ENCODE data around the gene LRP3. TPM values are rescaled to one million over a fixed set of nuclear protein-coding genes. Genes with fewer than 3 reads are reported as not detected.

Gene LRP3
- total RNA-seq, 1 donor from 2014 or later = 49.6 TPM

DNA sequence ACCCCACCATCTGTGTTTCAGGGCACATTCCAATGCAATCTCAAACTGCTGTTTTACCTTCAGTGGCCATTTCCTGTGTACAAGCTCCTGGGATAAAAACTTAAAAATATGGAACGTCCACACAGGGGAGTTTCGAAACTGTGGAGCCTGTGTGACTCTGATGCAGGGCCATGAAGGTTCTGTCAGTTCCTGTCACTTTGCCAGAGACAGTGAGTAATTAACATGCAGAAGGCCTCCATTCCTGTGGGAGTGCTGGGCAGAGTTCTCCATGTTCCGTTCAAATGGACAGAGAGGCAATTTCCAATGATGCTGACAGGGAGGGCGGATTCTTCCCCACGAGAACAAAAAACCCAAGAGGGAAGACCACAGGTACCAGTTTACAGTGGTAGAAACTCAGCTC, 37.8 kb upstream of the LRP3 start:
- Mint-ChIP-seq H3K4me3 (no peak overlapping the region), H3K9me3 (no peaks in the 10 kb centered on the region), H3K27ac (no peak overlapping the region), H3K4me1 (ENCODE audit: unreplicated experiment) (no peaks in the 10 kb centered on the region), H3K36me3 (no peaks in the 10 kb centered on the region), H3K27me3 (no peaks in the 10 kb centered on the region)
- TF ChIP-seq CTCF (conservative IDR thresholded peaks at IDR 0.05) = no peak
- DNase-seq (ENCODE audit: extremely low spot score, unreplicated experiment) = no peak

DNA sequence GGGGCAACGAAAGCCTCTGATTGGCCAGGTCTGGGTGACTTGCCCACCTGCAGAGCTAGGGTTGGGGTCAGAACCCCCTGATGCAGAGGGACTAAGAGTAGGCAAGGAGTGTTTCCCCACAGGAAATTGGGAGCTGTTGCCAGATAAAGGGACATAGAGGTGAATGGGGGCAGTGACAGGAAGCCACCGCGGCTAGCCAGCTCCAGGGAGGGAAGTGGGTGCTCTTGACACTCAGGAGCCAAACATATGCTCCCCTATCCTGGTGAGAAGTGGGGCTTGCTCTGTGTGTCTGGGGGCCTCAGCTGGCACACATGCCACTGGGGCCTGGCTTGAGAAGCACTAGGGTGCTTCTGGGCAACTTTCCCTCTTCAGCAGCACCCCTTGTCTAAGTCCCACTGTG, 36.2 kb upstream of the LRP3 start:
- TF ChIP-seq CTCF (conservative IDR thresholded peaks at IDR 0.05) = no peak
- Mint-ChIP-seq H3K4me3 (no peak overlapping the region), H3K27me3 (no peaks in the 10 kb centered on the region), H3K27ac (no peak overlapping the region), H3K4me1 (ENCODE audit: unreplicated experiment) (no peaks in the 10 kb centered on the region), H3K9me3 (no peaks in the 10 kb centered on the region), H3K36me3 (no peaks in the 10 kb centered on the region)
- DNase-seq (ENCODE audit: extremely low spot score, unreplicated experiment) = no peak

- no peak overlapping the region for H3K27ac Mint-ChIP-seq
- no peaks in the 10 kb centered on the region for H3K9me3 Mint-ChIP-seq
- no peaks in the 10 kb centered on the region for H3K27me3 Mint-ChIP-seq
- no peaks in the 10 kb centered on the region for H3K36me3 Mint-ChIP-seq
- H3K4me3 Mint-ChIP-seq = no peak overlapping the region
- no peak for TF ChIP-seq CTCF (conservative IDR thresholded peaks at IDR 0.05)
- DNase-seq (ENCODE audit: extremely low spot score, unreplicated experiment) = no peak
- H3K4me1 Mint-ChIP-seq (ENCODE audit: unreplicated experiment) = no peaks in the 10 kb centered on the region
Measured at GRCh38 chr19:33158365-33158764, 35.8 kb upstream of the LRP3 start.

DNA sequence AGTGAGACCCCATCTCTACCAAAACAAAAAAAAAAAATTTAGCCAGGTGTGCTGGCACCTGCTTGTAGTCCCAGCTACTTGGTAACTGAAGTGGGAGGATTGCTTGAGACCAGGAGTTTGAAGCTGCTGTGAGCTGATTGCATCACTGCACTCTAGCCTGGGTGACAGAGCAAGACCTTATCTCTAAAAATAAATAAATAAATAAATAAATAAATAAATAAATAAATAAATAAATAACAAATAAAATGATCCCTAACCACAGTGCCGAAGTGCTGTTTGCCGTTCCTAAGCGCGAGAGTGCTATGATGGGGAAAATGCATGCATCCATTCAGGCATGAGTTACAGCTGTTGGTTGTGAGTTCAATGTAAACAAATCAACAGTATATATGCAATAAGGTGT, 35.0 kb upstream of the LRP3 start:
- Mint-ChIP-seq H3K36me3 (no peaks in the 10 kb centered on the region), H3K9me3 (no peaks in the 10 kb centered on the region), H3K4me1 (ENCODE audit: unreplicated experiment) (no peaks in the 10 kb centered on the region), H3K27ac (no peak overlapping the region), H3K4me3 (no peak overlapping the region), H3K27me3 (no peaks in the 10 kb centered on the region)
- no peak for DNase-seq (ENCODE audit: extremely low spot score, unreplicated experiment)
- TF ChIP-seq CTCF (conservative IDR thresholded peaks at IDR 0.05) = no peak

DNA sequence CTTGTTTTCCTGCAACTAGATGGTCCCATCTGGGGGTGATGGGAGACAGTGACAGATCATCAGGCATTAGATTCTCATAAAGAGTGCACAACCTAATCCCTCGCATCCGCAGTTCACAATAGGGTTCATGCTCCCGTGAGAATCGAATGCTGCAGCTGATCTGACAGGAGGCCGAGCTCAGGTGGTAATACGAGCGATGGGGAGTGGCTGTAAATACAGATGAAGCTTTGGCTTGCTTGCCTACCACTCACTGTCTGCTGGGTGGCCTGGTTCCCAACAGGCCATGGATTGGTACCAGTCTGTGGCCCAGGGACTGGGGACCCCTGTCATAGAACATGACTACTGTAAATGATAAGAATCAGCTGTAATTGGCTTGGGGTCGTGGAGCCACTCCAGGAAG, 34.2 kb upstream of the LRP3 start:
- Mint-ChIP-seq H3K36me3 (no peaks in the 10 kb centered on the region), H3K4me1 (ENCODE audit: unreplicated experiment) (no peaks in the 10 kb centered on the region), H3K4me3 (no peak overlapping the region), H3K27me3 (no peaks in the 10 kb centered on the region), H3K9me3 (no peaks in the 10 kb centered on the region), H3K27ac (no peak overlapping the region)
- DNase-seq (ENCODE audit: extremely low spot score, unreplicated experiment) = no peak
- TF ChIP-seq CTCF (conservative IDR thresholded peaks at IDR 0.05) = no peak

DNA sequence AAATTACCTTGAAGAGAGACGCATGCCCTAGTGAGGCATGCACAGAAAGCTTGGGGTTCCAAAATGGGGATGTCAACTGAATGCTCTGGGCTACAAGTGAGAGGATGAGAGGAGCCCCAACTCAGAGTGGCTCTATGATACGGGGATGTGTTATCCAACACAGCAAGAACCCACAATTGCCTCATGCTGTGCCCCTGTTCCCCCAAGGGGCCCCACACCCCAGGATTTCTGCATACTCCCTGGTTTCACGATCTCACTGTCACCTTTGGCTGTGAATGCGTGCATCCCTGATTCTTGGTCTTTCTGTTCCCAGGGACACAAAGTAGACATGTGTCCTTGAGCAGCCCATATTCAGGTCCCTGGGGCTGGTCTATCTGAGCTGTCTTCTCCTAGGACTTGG, 32.9 kb upstream of the LRP3 start:
- no peak for DNase-seq (ENCODE audit: extremely low spot score, unreplicated experiment)
- no peaks in the 10 kb centered on the region for H3K9me3 Mint-ChIP-seq
- no peaks in the 10 kb centered on the region for H3K27me3 Mint-ChIP-seq
- no peak overlapping the region for H3K4me3 Mint-ChIP-seq
- H3K27ac Mint-ChIP-seq = no peak overlapping the region
- no peaks in the 10 kb centered on the region for H3K4me1 Mint-ChIP-seq (ENCODE audit: unreplicated experiment)
- no peak for TF ChIP-seq CTCF (conservative IDR thresholded peaks at IDR 0.05)
- H3K36me3 Mint-ChIP-seq = no peaks in the 10 kb centered on the region
